GM23248 (cell line): ENCODE results near the gene FBN1.

Experiments
- EZH2 ChIP-seq: fragments of 200-600 bp; sonication (generic); IDR thresholded peaks from 2 replicates; pipeline ENCODE4 v1.6.1; 2018; ENCODE audit warnings: antibody characterized with exemption, mild to moderate bottlenecking; ENCODE audit not compliant: insufficient read depth, poor library complexity, severe bottlenecking
- EZH2phosphoT487 ChIP-seq: fragments of 200-600 bp; sonication (generic); IDR thresholded peaks from 2 replicates; pipeline ENCODE4 v1.6.1; 2018; ENCODE audit warnings: antibody characterized with exemption, moderate library complexity, mild to moderate bottlenecking, low read depth; ENCODE audit not compliant: insufficient read depth

- TF ChIP-seq EZH2 (no peak), EZH2phosphoT487 (no peak)
Measured at GRCh38 chr15:48477795-48478360, 167.6 kb downstream of the FBN1 start.
